ENCODE results near the gene IQGAP1. TPM values are rescaled to one million over a fixed set of nuclear protein-coding genes. Genes with fewer than 3 reads are reported as not detected.

Gene IQGAP1
- total and polyA plus RNA-seq, 2 of the 13 experiments (the other 11 are each of a cell fraction or from before 2014, with no cell fraction given), result 29.5 to 37.9 TPM

GRCh38 chr15:90427185-90427584, 39.1 kb downstream of the IQGAP1 start (continued):
- TF ChIP-seq, protein P1, sequence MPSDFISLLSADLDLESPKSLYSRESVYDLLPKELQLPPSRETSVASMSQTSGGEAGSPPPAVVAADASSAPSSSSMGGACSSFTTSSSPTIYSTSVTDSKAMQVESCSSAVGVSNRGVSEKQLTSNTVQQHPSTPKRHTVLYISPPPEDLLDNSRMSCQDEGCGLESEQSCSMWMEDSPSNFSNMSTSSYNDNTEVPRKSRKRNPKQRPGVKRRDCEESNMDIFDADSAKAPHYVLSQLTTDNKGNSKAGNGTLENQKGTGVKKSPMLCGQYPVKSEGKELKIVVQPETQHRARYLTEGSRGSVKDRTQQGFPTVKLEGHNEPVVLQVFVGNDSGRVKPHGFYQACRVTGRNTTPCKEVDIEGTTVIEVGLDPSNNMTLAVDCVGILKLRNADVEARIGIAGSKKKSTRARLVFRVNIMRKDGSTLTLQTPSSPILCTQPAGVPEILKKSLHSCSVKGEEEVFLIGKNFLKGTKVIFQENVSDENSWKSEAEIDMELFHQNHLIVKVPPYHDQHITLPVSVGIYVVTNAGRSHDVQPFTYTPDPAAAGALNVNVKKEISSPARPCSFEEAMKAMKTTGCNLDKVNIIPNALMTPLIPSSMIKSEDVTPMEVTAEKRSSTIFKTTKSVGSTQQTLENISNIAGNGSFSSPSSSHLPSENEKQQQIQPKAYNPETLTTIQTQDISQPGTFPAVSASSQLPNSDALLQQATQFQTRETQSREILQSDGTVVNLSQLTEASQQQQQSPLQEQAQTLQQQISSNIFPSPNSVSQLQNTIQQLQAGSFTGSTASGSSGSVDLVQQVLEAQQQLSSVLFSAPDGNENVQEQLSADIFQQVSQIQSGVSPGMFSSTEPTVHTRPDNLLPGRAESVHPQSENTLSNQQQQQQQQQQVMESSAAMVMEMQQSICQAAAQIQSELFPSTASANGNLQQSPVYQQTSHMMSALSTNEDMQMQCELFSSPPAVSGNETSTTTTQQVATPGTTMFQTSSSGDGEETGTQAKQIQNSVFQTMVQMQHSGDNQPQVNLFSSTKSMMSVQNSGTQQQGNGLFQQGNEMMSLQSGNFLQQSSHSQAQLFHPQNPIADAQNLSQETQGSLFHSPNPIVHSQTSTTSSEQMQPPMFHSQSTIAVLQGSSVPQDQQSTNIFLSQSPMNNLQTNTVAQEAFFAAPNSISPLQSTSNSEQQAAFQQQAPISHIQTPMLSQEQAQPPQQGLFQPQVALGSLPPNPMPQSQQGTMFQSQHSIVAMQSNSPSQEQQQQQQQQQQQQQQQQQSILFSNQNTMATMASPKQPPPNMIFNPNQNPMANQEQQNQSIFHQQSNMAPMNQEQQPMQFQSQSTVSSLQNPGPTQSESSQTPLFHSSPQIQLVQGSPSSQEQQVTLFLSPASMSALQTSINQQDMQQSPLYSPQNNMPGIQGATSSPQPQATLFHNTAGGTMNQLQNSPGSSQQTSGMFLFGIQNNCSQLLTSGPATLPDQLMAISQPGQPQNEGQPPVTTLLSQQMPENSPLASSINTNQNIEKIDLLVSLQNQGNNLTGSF (CRISPR knock-in tag; IDR thresholded peaks at IDR 0.05), result no peak
- TF ChIP-seq MXD1 (CRISPR knock-in tag; IDR thresholded peaks at IDR 0.05) (no peak), RXRA (CRISPR knock-in tag; IDR thresholded peaks at IDR 0.05) (no peak), NCOA1 (CRISPR knock-in tag; IDR thresholded peaks at IDR 0.05) (no peak), ZNF784 (CRISPR knock-in tag; IDR thresholded peaks at IDR 0.05; ENCODE audit: borderline replicate concordance) (no peak), PRDM4 (CRISPR knock-in tag; IDR thresholded peaks at IDR 0.05; ENCODE audit: borderline replicate concordance) (no peak), STAT5B (CRISPR knock-in tag; IDR thresholded peaks at IDR 0.05) (no peak)
- TF ChIP-seq, protein P2, sequence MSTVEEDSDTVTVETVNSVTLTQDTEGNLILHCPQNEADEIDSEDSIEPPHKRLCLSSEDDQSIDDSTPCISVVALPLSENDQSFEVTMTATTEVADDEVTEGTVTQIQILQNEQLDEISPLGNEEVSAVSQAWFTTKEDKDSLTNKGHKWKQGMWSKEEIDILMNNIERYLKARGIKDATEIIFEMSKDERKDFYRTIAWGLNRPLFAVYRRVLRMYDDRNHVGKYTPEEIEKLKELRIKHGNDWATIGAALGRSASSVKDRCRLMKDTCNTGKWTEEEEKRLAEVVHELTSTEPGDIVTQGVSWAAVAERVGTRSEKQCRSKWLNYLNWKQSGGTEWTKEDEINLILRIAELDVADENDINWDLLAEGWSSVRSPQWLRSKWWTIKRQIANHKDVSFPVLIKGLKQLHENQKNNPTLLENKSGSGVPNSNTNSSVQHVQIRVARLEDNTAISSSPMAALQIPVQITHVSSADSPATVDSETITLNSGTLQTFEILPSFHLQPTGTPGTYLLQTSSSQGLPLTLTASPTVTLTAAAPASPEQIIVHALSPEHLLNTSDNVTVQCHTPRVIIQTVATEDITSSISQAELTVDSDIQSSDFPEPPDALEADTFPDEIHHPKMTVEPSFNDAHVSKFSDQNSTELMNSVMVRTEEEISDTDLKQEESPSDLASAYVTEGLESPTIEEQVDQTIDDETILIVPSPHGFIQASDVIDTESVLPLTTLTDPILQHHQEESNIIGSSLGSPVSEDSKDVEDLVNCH (CRISPR knock-in tag; IDR thresholded peaks at IDR 0.05), result no peak

All from HepG2 (cell line).